Measurements from ENCODE around the gene OR56B4.

OR56B4 gene

DNA sequence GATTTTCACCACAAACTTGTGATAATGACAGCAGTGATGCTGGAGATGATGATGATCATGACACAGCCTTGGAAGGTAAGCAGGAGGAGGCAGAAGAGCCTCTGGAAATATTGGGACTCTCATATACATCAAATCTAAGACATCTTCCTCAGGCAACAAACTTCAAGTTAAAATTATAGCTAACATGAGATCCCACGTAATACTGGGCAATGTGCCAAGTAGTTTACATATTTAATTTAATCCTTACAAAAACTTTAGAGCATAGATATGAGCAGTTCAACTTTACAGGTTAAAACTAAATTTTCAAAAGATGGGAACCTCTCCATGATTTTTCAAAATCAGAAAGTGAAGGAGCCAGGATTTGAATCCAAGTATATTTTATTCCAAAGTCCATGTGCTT is 43.6 kb downstream of the OR56B4 start:
- no peak for DNase-seq (ENCODE audit: low read depth, low spot score)

DNA sequence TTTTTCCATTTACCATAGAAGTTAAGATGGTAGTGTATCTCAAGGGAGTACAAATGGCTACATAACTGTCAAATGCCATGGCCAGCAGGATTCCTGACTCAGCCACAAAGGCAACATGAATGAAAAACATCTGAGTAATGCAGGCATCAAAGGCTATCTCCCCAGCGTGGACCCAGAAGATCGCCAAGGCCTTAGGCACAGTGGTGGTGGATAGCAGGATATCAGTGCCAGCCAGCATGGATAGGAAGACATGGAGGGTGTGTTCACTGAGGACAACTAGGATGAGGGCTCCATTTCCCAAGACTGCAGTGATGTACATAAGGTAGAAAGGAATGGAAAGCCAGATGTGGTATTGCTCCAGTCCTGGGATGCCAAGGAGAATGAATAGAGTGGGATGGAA is 44.6 kb downstream of the OR56B4 start:
- no peak for DNase-seq (ENCODE audit: low read depth, low spot score)

DNA sequence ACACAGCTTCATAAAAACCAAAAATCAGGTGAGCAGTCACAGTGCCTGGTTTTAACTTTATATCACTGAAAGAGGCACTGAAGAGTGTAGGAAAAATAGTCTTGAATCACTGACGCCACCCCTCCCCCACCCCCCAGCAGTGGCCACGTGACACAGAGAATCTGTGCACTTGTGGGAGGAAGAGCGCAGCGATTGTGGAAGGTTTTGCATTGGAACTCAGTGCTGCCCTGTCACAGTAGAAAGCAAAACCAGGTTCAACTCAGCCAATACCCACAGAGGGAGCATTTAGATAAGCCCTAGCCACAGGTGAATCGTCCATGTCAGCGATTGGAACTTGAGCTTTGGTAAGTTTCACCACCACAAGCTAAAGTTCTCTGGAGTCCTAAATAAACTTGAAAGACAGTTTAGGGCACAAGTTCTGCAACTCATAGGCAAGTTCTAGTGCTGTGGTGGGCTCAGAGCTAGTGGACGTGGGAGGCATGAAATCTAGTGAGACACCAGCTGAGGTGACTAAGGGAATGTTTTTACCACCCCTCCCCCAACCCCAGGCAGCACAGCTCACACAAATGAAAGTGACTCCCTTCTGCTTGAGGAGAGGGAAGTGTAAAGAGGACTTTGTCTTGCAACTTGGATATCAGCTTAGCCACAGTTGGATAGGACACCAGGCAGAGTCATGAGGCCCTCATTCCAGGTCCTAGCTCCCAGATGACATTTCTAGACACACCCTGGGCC is 49.3 kb downstream of the OR56B4 start:
- no peak for DNase-seq (ENCODE audit: low read depth, low spot score)

Data from smooth muscle cell of the brain vasculature (primary cell).